NCI-H187 (cell line): ENCODE results near the gene NSUN5.
"Not testable (repeated sequence)": the region's sequence is repeated elsewhere in the genome, so short reads cannot be mapped to it uniquely, and the experiment has no call there.

ENCODE experiments used
- DNase-seq, 2 experiments: peaks; one replicate each; lab custom pipeline; 2025; lab: John Stamatoyannopoulos, UW

Gene NSUN5

GRCh38 chr7:73325424-73325823, 16.8 kb upstream of the NSUN5 start:
- DNase-seq = not testable (repeated sequence)

GRCh38 chr7:73324081-73324845, 15.6 kb upstream of the NSUN5 start:
- peak; percentile 7 to 44 for DNase-seq

GRCh38 chr7:73323434-73324080, 14.9 kb upstream of the NSUN5 start:
- DNase-seq = not testable (repeated sequence)

- DNase-seq = not testable (repeated sequence)
Measured at GRCh38 chr7:73320009-73320408, 11.4 kb upstream of the NSUN5 start.

GRCh38 chr7:73319541-73319940, 10.9 kb upstream of the NSUN5 start:
- DNase-seq = not testable (repeated sequence)

GRCh38 chr7:73318656-73319204, 10.1 kb upstream of the NSUN5 start:
- DNase-seq = not testable (repeated sequence)

GRCh38 chr7:73316521-73316920, 7.9 kb upstream of the NSUN5 start:
- no peak for DNase-seq

- no peak for DNase-seq
Measured at GRCh38 chr7:73314271-73314670, 5.6 kb upstream of the NSUN5 start.

GRCh38 chr7:73313521-73313906, 4.9 kb upstream of the NSUN5 start:
- DNase-seq = no peak

GRCh38 chr7:73312831-73313520, 4.3 kb upstream of the NSUN5 start:
- DNase-seq = no peak

- not testable (repeated sequence) for DNase-seq
Measured at GRCh38 chr7:73311421-73311820, 2.8 kb upstream of the NSUN5 start.

GRCh38 chr7:73308074-73308664, 457 bp downstream of the NSUN5 start:
- DNase-seq = no peak

- DNase-seq = no peak
Measured at GRCh38 chr7:73307436-73307835, 1.2 kb downstream of the NSUN5 start.

- DNase-seq = not testable (repeated sequence)
Measured at GRCh38 chr7:73304612-73305387, 3.8 kb downstream of the NSUN5 start.

- DNase-seq = no peak
Measured at GRCh38 chr7:73304071-73304470, 4.6 kb downstream of the NSUN5 start.

GRCh38 chr7:73303546-73303945, 5.1 kb downstream of the NSUN5 start:
- no peak for DNase-seq

- DNase-seq = not testable (repeated sequence)
Measured at GRCh38 chr7:73302846-73303245, 5.8 kb downstream of the NSUN5 start.

- not testable (repeated sequence) for DNase-seq
Measured at GRCh38 chr7:73301108-73301507, 7.5 kb downstream of the NSUN5 start.

- DNase-seq = not testable (repeated sequence)
Measured at GRCh38 chr7:73299812-73300211, 8.8 kb downstream of the NSUN5 start.

- DNase-seq = not testable (repeated sequence)
Measured at GRCh38 chr7:73297706-73298105, 10.9 kb downstream of the NSUN5 start.

- DNase-seq = not testable (repeated sequence)
Measured at GRCh38 chr7:73297235-73297634, 11.4 kb downstream of the NSUN5 start.
